GM19395 (cell line): ENCODE measurements around the gene CEND1.

Experiments
- ATAC-seq: cut with Tn5 transposase; IDR thresholded peaks from one replicate; pipeline ENCODE4 v1.9.1; 2021; ENCODE audit warnings: mild to moderate bottlenecking, moderate library complexity; ENCODE audit not compliant: unreplicated experiment

The CEND1 gene

DNA sequence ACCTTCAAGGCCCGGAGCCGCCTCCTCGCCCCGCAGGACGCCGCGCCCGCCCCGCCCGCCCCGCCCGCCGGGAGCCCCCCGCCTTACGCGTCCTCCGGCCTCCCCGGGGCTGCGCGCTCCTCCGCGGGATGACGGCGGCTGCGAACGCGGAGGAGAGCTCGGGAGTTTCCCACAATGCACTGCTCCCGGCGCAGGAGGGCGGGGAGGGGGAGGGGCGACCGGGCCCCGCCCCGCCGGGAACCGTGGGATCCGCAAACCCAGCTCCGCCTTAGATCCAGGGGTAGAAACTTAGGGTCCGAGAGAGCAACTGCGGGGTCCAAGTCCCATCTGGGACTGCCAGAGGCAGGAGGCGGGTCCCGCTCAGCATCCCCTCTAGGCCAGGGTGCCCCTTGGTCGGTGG, at the start of gene CEND1:
Gene CEND1 (minus strand): TSS at position 148 of the 400 bp plus-strand sequence. CDS start 1,514 bp downstream, outside the sequence.
- ATAC-seq: no peak

- ATAC-seq: no peak
These were observed 49.4 kb upstream of the CEND1 start for GRCh38 chr11:839280-839623.

- no peak for ATAC-seq
These were observed 48.8 kb upstream of the CEND1 start for GRCh38 chr11:838441-839279.

GRCh38 chr11:837990-838307, 48.1 kb upstream of the CEND1 start:
- ATAC-seq: no peak

GRCh38 chr11:837189-837989, 47.5 kb upstream of the CEND1 start:
- ATAC-seq: no peak

DNA sequence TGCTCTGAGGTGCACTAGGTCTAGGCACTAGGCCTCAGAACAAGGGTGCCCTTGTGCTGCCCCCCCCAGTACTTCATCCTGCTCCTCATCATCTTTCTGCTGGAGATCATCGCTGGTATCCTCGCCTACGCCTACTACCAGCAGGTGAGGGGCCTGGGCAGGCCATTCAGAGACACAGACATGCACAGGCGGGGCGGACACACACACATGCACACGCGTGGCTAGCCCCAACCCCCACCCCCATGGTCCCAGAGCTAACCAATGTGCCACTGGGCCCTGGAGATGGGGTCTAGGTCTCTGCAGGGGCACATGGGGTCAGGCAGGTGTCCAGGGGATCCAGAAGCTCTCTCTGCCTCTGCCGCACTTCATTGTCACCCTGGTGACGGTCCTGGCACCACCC, 46.8 kb upstream of the CEND1 start:
- no peak for ATAC-seq

DNA sequence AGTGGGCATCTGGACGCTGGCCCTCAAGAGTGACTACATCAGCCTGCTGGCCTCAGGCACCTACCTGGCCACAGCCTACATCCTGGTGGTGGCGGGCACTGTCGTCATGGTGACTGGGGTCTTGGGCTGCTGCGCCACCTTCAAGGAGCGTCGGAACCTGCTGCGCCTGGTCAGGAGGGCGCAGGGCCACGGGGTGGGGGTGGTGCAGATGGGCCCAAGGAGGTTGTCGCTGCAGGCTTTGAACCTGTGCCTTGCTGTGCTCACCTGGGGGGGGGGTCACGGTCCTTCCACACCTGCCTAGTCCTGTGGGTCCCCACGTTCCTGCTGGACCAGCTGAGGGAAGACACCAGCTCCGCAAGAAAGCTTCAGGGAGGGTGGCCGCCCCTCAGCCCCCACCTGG, 46.4 kb upstream of the CEND1 start:
- no peak for ATAC-seq

DNA sequence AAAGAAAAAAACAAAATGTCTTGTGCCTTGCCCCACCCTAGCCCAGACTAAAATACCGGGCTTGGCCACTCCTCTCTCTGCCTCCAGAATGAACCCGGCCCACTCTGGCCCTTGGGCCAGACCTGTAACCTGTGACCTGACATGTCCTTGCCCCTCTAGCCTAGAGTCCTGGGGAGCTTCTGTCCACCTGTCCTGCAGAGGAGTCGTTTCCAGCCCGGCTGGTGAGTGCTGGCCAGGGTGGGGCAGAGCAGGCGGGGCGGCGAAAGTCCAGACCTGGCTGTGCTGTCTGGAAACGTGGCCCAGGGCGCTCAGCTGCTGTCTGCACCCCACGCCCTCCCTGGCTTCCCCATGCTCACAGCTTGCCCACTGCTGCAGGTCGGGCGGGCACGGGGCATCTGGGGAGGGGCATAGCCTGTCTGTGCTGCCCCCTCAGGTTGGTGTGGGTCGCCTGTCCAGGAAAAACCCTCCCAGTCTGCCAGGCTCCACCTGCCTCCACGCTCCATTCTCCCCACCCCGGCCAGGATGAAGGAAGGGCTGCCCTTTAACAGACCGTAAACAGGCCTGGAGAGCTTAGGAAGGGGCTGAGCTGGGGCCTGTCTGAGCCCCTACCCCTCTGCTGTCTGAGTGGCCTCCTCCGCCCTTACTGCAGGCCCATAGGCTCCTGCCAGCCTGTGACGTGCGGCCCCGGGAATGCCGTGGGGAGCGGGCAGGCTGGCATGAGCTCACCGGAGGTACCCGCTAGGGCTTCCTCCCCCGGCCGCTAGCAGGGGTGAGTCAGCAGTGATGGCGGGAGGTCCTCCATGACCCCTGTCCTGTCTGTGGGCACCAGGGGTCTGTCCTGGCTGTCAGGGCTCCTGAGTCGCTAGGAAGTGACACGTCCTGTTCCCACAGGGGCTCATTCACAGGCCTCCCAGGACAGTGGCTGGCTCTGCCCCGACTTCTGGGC, 44.8 kb upstream of the CEND1 start:
- ATAC-seq: no peak

- ATAC-seq: no peak
These were observed 44.0 kb upstream of the CEND1 start for GRCh38 chr11:833849-834311.

- ATAC-seq: peak; percentile 21
These were observed 43.4 kb upstream of the CEND1 start for GRCh38 chr11:833114-833791.

GRCh38 chr11:832529-833113, 42.7 kb upstream of the CEND1 start, which contains the start of gene CD151:
Gene CD151 (plus strand): TSS chr11:832952. CDS start chr11:836070, 3,118 bp downstream.
- peak; percentile 36 for ATAC-seq

- ATAC-seq: no peak
These were observed 42.2 kb upstream of the CEND1 start for GRCh38 chr11:831961-832528.

- ATAC-seq: no peak
These were observed 41.4 kb upstream of the CEND1 start for GRCh38 chr11:831118-831864.

- ATAC-seq: no peak
These were observed 40.6 kb upstream of the CEND1 start for GRCh38 chr11:830295-831117.

- ATAC-seq: no peak
These were observed 40.0 kb upstream of the CEND1 start for GRCh38 chr11:829847-830294.

GRCh38 chr11:829176-829846, 39.4 kb upstream of the CEND1 start:
- no peak for ATAC-seq

DNA sequence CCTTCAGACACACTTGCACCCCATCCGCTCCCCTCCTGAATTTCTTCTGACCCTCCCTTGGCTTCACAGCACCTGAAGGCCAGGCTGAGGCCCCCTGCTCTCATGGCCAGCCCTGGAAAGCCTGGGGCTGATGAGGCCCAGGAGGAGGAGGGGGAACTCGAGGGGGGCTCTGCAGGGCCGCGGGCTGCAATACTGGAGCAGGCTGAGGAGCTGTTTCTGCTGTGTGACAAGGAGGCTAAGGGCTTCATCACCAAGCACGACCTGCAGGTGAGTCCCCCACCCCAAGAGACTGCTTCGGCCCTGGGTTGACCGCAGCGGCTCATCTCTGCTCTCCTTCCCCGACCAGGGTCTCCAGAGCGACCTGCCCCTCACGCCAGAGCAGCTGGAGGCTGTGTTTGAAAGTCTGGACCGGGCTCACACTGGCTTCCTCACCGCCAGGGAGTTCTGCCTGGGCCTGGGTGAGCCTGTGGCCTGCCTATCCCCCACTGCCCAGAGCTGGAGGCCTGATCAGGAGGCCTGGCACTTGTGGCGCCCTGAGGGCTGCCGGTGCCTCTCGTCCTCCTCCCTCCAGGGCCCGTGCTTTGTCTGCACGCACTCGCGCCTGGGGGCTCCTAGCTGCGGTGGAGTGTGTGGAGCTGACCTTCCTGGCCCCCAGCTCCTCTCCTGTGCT, 38.8 kb upstream of the CEND1 start:
- no peak for ATAC-seq
